Measurements from ENCODE around the gene FKBP5.
"Not testable (repeated sequence)": the region's sequence is repeated elsewhere in the genome, so short reads cannot be mapped to it uniquely, and the experiment has no call there.

DNA sequence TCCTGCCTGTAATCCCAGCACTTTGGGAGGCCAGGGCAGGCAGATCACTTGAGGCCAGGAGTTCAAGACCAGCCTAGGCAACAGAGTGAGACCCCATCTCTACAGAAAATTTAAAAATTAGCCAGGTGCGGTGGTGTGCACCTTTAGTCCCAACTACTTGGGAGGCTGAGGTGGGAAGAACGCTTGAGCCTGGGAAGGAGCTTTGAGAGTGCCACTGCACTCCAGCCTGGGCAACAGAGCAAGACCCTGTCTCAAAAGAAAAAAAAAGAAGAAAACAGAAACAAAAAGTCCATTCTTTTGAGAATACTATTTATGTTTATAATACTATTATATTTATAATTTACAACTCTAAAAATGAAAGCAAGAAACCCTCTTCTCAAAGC, 15.4 kb downstream of the FKBP5 start:
- TF ChIP-seq CTCF (IDR thresholded peaks at IDR 0.05; ENCODE audit: poor library complexity); EZH2 (IDR thresholded peaks at IDR 0.05; ENCODE audit: borderline replicate concordance): not testable (repeated sequence)
